PC-9 (cell line): ENCODE results near the gene GABRE. TPM values are rescaled to one million over a fixed set of nuclear protein-coding genes. Genes with fewer than 3 reads are reported as not detected.
A peak's percentile ranks its signal among the peaks of the same experiment; 100 is the strongest.
"Not testable (repeated sequence)": the region's sequence is repeated elsewhere in the genome, so short reads cannot be mapped to it uniquely, and the experiment has no call there.

Source experiments
- BruUV-seq: library from RNA; stranded (reverse); fragments of 400-500 nt; replicated peaks from 2 replicates; lab custom pipeline; 2021; lab: Mats Ljungman, UMichigan
- CTCF ChIA-PET: fragments of 300-600 bp; sonication (Branson Sonifier 250); formaldehyde crosslinking; loops from one replicate; lab custom pipeline; 2022; ENCODE audit warnings: antibody characterized with exemption; lab: Charles Lee
- POLR2A ChIA-PET: fragments of 300-600 bp; sonication (Branson Sonifier 250); formaldehyde crosslinking; loops from one replicate; lab custom pipeline; 2022; ENCODE audit warnings: antibody characterized with exemption; ENCODE audit not compliant: unreplicated experiment; lab: Charles Lee
- DNase-seq, 2 experiments: peaks; one replicate each; pipeline versions ENCODE4 v3.0.0 to v3.0.0-alpha.2; 2015 to 2022; ENCODE audit warnings: mixed read lengths in 1 of 2
- H2AFZ ChIP-seq: fragments of 200-600 bp; sonication (generic); 2 replicates; pipeline ENCODE4 v1.8.1; 2017; ENCODE audit warnings: antibody characterized with exemption
- H3F3A ChIP-seq: fragments of 200-600 bp; sonication (generic); 2 replicates; pipeline ENCODE4 v1.8.1; 2017; ENCODE audit warnings: antibody characterized with exemption, mild to moderate bottlenecking, low read depth; ENCODE audit not compliant: insufficient read depth
- H3K27ac ChIP-seq: fragments of 200-600 bp; sonication (generic); 2 replicates; pipeline ENCODE4 v1.6.1; 2016; ENCODE audit warnings: mixed run types
- H3K27me3 ChIP-seq: fragments of 200-600 bp; sonication (generic); 2 replicates; pipeline ENCODE4 v1.6.1; 2016; ENCODE audit warnings: low read depth, mixed run types; ENCODE audit not compliant: insufficient read depth
- H3K36me3 ChIP-seq: fragments of 200-600 bp; sonication (generic); 2 replicates; pipeline ENCODE4 v1.6.1; 2016; ENCODE audit warnings: low read depth, mixed run types
- H3K4me1 ChIP-seq: fragments of 200-600 bp; sonication (generic); replicated peaks from 2 replicates; pipeline ENCODE4 v1.6.1; 2016; ENCODE audit warnings: mixed run types; ENCODE audit not compliant: insufficient read depth
- H3K4me2 ChIP-seq: fragments of 200-600 bp; sonication (generic); 2 replicates; pipeline ENCODE4 v1.6.1; 2017; ENCODE audit warnings: mixed run types
- H3K4me3 ChIP-seq: fragments of 200-600 bp; sonication (generic); 2 replicates; pipeline ENCODE4 v1.6.1; 2016; ENCODE audit warnings: mixed run types
- H3K79me2 ChIP-seq: fragments of 200-600 bp; sonication (generic); 2 replicates; pipeline ENCODE4 v1.6.1; 2017; ENCODE audit warnings: low read depth, mixed run types
- H3K9me2 ChIP-seq: fragments of 200-600 bp; sonication (generic); 2 replicates; pipeline ENCODE4 v1.8.1; 2017; ENCODE audit warnings: mild to moderate bottlenecking; ENCODE audit not compliant: insufficient read depth
- H3K9me3 ChIP-seq: fragments of 200-600 bp; sonication (generic); 2 replicates; pipeline ENCODE4 v1.8.1; 2016; ENCODE audit warnings: low read depth; ENCODE audit not compliant: insufficient read depth
- H4K20me1 ChIP-seq: fragments of 200-600 bp; sonication (generic); 2 replicates; pipeline ENCODE4 v1.8.1; 2017; ENCODE audit not compliant: insufficient read depth
- CTCF ChIP-seq: fragments of 200-600 bp; sonication (generic); conservative IDR thresholded peaks from 2 replicates; pipeline ENCODE4 v1.6.1; 2017; ENCODE audit warnings: mixed run types, antibody characterized with exemption, mild to moderate bottlenecking, moderate library complexity
- EZH2 ChIP-seq: fragments of 200-600 bp; sonication (generic); IDR thresholded peaks from 2 replicates; pipeline ENCODE4 v1.8.0; 2017; ENCODE audit warnings: antibody characterized with exemption, low read depth
- intact Hi-C: fragments of 100-400 bp; cut with micrococcal nuclease; formaldehyde crosslinking; loops from one replicate; pipeline ENCODE4 v1.10.0; 2022; ENCODE audit not compliant: unreplicated experiment
- total RNA-seq: library from RNA; stranded (reverse); gene quantifications from 2 replicates; pipeline ENCODE4 v1.2.3, GENCODE V29; 2021

Gene GABRE
- total RNA-seq, 1 experiment from 2014 or later = 24.5 TPM

GRCh38 chrX:151919610-151920009, 54.9 kb downstream of the GABRE start:
- CTCF ChIA-PET = no interaction called here
- 0 out of 2 replicates have a peak, but pooled peaks cover 2% of the 10 kb centered on the region for H3K36me3 ChIP-seq
- H4K20me1 ChIP-seq = peaks cover 17% of the 10 kb centered on the region; the same call in 1 of the 2 replicates
- peak overlapping the region; percentile 84 for H3K27ac ChIP-seq
- peak overlapping the region; percentile 84 for H3K4me2 ChIP-seq
- POLR2A ChIA-PET = no interaction called here
- BruUV-seq = no TSS peak
- no peaks in the 10 kb centered on the region for H3K27me3 ChIP-seq
- peaks cover 32% of the 10 kb centered on the region for H3K79me2 ChIP-seq
- H3K4me1 ChIP-seq = no peaks in the 10 kb centered on the region
- intact Hi-C loops = no loop called here
- peaks cover 4% of the 10 kb centered on the region for H3F3A ChIP-seq
- no peak for DNase-seq
- no peak for TF ChIP-seq EZH2
- no peaks in the 10 kb centered on the region for H3K9me3 ChIP-seq
- H2AFZ ChIP-seq = no peak overlapping the region
- H3K4me3 ChIP-seq = peak overlapping the region; percentile 70
- no peaks in the 10 kb centered on the region for H3K9me2 ChIP-seq

- peaks cover 32% of the 10 kb centered on the region for H3K79me2 ChIP-seq
- intact Hi-C loops, H3K9me2 ChIP-seq, CTCF ChIA-PET, POLR2A ChIA-PET, H3K9me3 ChIP-seq, BruUV-seq, H3K4me1 ChIP-seq, H3K36me3 ChIP-seq, H2AFZ ChIP-seq, H4K20me1 ChIP-seq, H3K27me3 ChIP-seq, H3F3A ChIP-seq: not testable (repeated sequence)
- DNase-seq = peak in 1 of 2 experiments; percentile 80
- peak overlapping the region; percentile 70; the same call in 1 of the 2 replicates for H3K4me3 ChIP-seq
- peak overlapping the region; percentile 84 for H3K4me2 ChIP-seq
- peak overlapping the region; percentile 84 for H3K27ac ChIP-seq
Observed at GRCh38 chrX:151918736-151919135, 55.7 kb downstream of the GABRE start.

GRCh38 chrX:151912780-151913179, 61.7 kb downstream of the GABRE start, which contains the start of gene MAGEA4:
Gene MAGEA4 (plus strand): TSS chrX:151912889. CDS start chrX:151923665, 10,776 bp downstream.
- no TSS peak for BruUV-seq
- Histone ChIP-seq H2AFZ (no peak within 1 kb of the TSS), H3K27ac (no peak within 1 kb of the TSS), H3K9me3 (no peaks in the 10 kb centered on the region), H3K27me3 (no peaks in the 10 kb centered on the region), H3K4me2 (no peak within 1 kb of the TSS), H3K36me3 (no peaks in the 10 kb centered on the region), H3F3A (no peaks in the 10 kb centered on the region), H4K20me1 (no peaks in the 10 kb centered on the region), H3K79me2 (no peaks in the 10 kb centered on the region), H3K4me1 (no peaks in the 10 kb centered on the region), H3K9me2 (no peaks in the 10 kb centered on the region), H3K4me3 (no peak within 1 kb of the TSS)
- ChIA-PET CTCF (no interaction called here), POLR2A (no interaction called here)
- TF ChIP-seq EZH2 (no peak), CTCF (no peak)
- intact Hi-C loops = no loop called here
- DNase-seq = no peak

GRCh38 chrX:151912221-151912620, 62.3 kb downstream of the GABRE start:
- no peak for TF ChIP-seq CTCF
- no peak for TF ChIP-seq EZH2
- intact Hi-C loops = no loop called here
- Histone ChIP-seq H3K36me3 (no peaks in the 10 kb centered on the region), H3K4me2 (no peak overlapping the region), H3K4me1 (no peaks in the 10 kb centered on the region), H3K27ac (no peak overlapping the region), H3K4me3 (no peak overlapping the region), H4K20me1 (no peaks in the 10 kb centered on the region), H3K9me3 (no peaks in the 10 kb centered on the region), H3K79me2 (no peaks in the 10 kb centered on the region), H3K9me2 (no peaks in the 10 kb centered on the region), H3F3A (no peaks in the 10 kb centered on the region), H2AFZ (no peak overlapping the region), H3K27me3 (no peaks in the 10 kb centered on the region)
- no peak for DNase-seq
- no TSS peak for BruUV-seq
- CTCF ChIA-PET = no interaction called here
- POLR2A ChIA-PET = no interaction called here
